GM12878 (cell line): ENCODE data around the gene GOLIM4. TPM values are rescaled to one million over a fixed set of nuclear protein-coding genes. Genes with fewer than 3 reads are reported as not detected.

Experiments used
- ATAC-seq: fragments of 200-7000 bp; cut with Tn5 transposase; 3 replicates; pipeline ENCODE4 v1.9.1; 2020; ENCODE audit warnings: mild to moderate bottlenecking, moderate library complexity
- BruUV-seq: library from RNA; stranded (reverse); fragments of 400-500 nt; replicated peaks from 2 replicates; lab custom pipeline; 2021; lab: Mats Ljungman, UMichigan
- CTCF ChIA-PET: fragments of 300-600 bp; sonication (Branson Sonifier 250); formaldehyde crosslinking; extraction: SDS; loops from one replicate; lab custom pipeline; 2021; ENCODE audit warnings: inconsistent platforms; lab: Yijun Ruan, JAX
- POLR2A ChIA-PET: fragments of 350-600 bp; formaldehyde crosslinking; extraction: SDS; loops from one replicate; lab custom pipeline; 2021; ENCODE audit warnings: inconsistent platforms; lab: Charles Lee
- RAD21 ChIA-PET: fragments of 300-600 bp; sonication (Branson Sonifier 250); formaldehyde crosslinking; loops from one replicate; lab custom pipeline; 2023; ENCODE audit warnings: antibody characterized with exemption; ENCODE audit not compliant: unreplicated experiment; lab: Charles Lee
- SMC1A ChIA-PET: fragments of 300-600 bp; sonication (Branson Sonifier 250); formaldehyde crosslinking; loops from one replicate; lab custom pipeline; 2023; ENCODE audit not compliant: unreplicated experiment, uncharacterized antibody; lab: Charles Lee
- DNase-seq: peaks from one replicate; pipeline ENCODE4 v3.0.0-alpha.2; 2011; ENCODE audit warnings: low read depth, low spot score
- FAIRE-seq: peaks from 3 replicates; lab custom pipeline; 2011; peaks lifted over from hg19 to GRCh38; lab: Jason Lieb, UNC
- H2AFZ ChIP-seq: 2 replicates; pipeline ENCODE4 v1.6.0; 2011; ENCODE audit warnings: low read depth, low read length, control low read depth; ENCODE audit not compliant: control insufficient read depth
- H3K27ac ChIP-seq: 2 replicates; pipeline ENCODE4 v1.5.1; 2011; ENCODE audit warnings: control low read depth; ENCODE audit not compliant: control insufficient read depth, insufficient read depth
- H3K27me3 ChIP-seq, 2 experiments: replicated peaks in 1 of 2; 2 replicates each; pipeline versions ENCODE4 v1.6.0 to v1.6.1; 2011; ENCODE audit warnings: low read length in 1 of 2; ENCODE audit not compliant: control insufficient read depth in 2 of 2, insufficient read depth in 2 of 2
- H3K36me3 ChIP-seq, 2 experiments: 2 replicates each; pipeline ENCODE4 v1.5.1; 2011; ENCODE audit warnings: low read length in 1 of 2; ENCODE audit not compliant: control insufficient read depth in 2 of 2, insufficient read depth in 2 of 2
- H3K4me1 ChIP-seq: 2 replicates; pipeline ENCODE4 v1.6.1; 2011; ENCODE audit warnings: mild to moderate bottlenecking, low read length, moderate library complexity, mixed read lengths; ENCODE audit not compliant: control insufficient read depth, insufficient read depth
- H3K4me2 ChIP-seq: 2 replicates; pipeline ENCODE4 v1.6.0; 2011; ENCODE audit warnings: control low read depth; ENCODE audit not compliant: control insufficient read depth, insufficient read depth
- H3K4me3 ChIP-seq: fragments of 200-600 bp; sonication (generic); 2 replicates; pipeline ENCODE4 v1.5.1; 2016
- H3K79me2 ChIP-seq: 2 replicates; pipeline ENCODE4 v1.6.0; 2011; ENCODE audit warnings: low read length; ENCODE audit not compliant: control insufficient read depth, insufficient read depth
- H3K9ac ChIP-seq: 2 replicates; pipeline ENCODE4 v1.8.0; 2011; ENCODE audit warnings: low read length, control low read depth, mixed read lengths; ENCODE audit not compliant: control insufficient read depth, insufficient read depth
- H3K9me3 ChIP-seq: replicated peaks from 3 replicates; pipeline ENCODE4 v1.5.1; 2011; ENCODE audit warnings: mild to moderate bottlenecking, low read length; ENCODE audit not compliant: control insufficient read depth, insufficient read depth
- H4K20me1 ChIP-seq: 2 replicates; pipeline ENCODE4 v1.6.0; 2011; ENCODE audit not compliant: control insufficient read depth, insufficient read depth
- ASH2L ChIP-seq: fragments of 300-600, 200-600 bp; sonication (generic); IDR thresholded peaks from 2 replicates; pipeline ENCODE4 v1.6.1; 2017; ENCODE audit warnings: low read depth, mild to moderate bottlenecking, borderline replicate concordance
- FOS ChIP-seq: IDR thresholded peaks from 3 replicates; pipeline ENCODE4 v1.6.1; 2011; ENCODE audit warnings: borderline replicate concordance; ENCODE audit not compliant: insufficient read length; ENCODE audit errors: extremely low read depth
- GABPA ChIP-seq: IDR thresholded peaks from 2 replicates; pipeline ENCODE4 v1.6.1; 2014; ENCODE audit warnings: antibody characterized with exemption, low read depth, mild to moderate bottlenecking, inconsistent platforms
- KAT2A ChIP-seq: conservative IDR thresholded peaks from 2 replicates; pipeline ENCODE4 v1.6.1; 2011; ENCODE audit warnings: low read depth, low read length; ENCODE audit not compliant: control insufficient read depth
- MTA3 ChIP-seq: IDR thresholded peaks from 2 replicates; pipeline ENCODE4 v1.6.1; 2012; ENCODE audit warnings: low read length, inconsistent platforms, borderline replicate concordance
- MYB ChIP-seq: fragments of 150-350 bp; IDR thresholded peaks from 2 replicates; pipeline ENCODE4 v1.6.1; 2014; ENCODE audit warnings: mild to moderate bottlenecking, low read depth, low read length, borderline replicate concordance
- NFIC ChIP-seq: IDR thresholded peaks from 2 replicates; pipeline ENCODE4 v1.6.1; 2012; ENCODE audit warnings: low read depth, mild to moderate bottlenecking, inconsistent platforms, low read length, moderate library complexity
- NR2C2 ChIP-seq: IDR thresholded peaks from 2 replicates; pipeline ENCODE4 v1.6.1; 2011; ENCODE audit warnings: borderline replicate concordance, low read depth; ENCODE audit not compliant: control insufficient read depth, insufficient read length
- NR2F1 ChIP-seq: fragments of 450-650 bp; conservative IDR thresholded peaks from 2 replicates; pipeline ENCODE4 v1.6.1; 2017; ENCODE audit warnings: mild to moderate bottlenecking
- PML ChIP-seq: IDR thresholded peaks from 2 replicates; pipeline ENCODE4 v1.6.1; 2012; ENCODE audit warnings: low read length, inconsistent platforms
- RCOR1 ChIP-seq: conservative IDR thresholded peaks from 2 replicates; pipeline ENCODE4 v1.6.1; 2012; ENCODE audit warnings: low read depth, low read length, improper control_type of control experiment
- SIN3A ChIP-seq: IDR thresholded peaks from 2 replicates; pipeline ENCODE4 v1.6.1; 2012; ENCODE audit warnings: low read depth, low read length, improper control_type of control experiment
- SREBF2 ChIP-seq: IDR thresholded peaks from 2 replicates; pipeline ENCODE4 v1.6.1; 2012; ENCODE audit warnings: mild to moderate bottlenecking, low read length
- SUPT20H ChIP-seq: IDR thresholded peaks from 2 replicates; pipeline ENCODE4 v1.6.1; 2011; ENCODE audit warnings: low read depth, mild to moderate bottlenecking, low read length, moderate library complexity, borderline replicate concordance; ENCODE audit not compliant: control insufficient read depth
- TCF12 ChIP-seq: IDR thresholded peaks from 2 replicates; pipeline ENCODE4 v1.6.1; 2011; ENCODE audit warnings: low read depth, mild to moderate bottlenecking, low read length
- YY1 ChIP-seq: IDR thresholded peaks from 2 replicates; pipeline ENCODE4 v1.6.1; 2011; ENCODE audit warnings: low read depth, mild to moderate bottlenecking, low read length
- WGBS: methylation state at CpG from one replicate; pipeline ENCODE4 v1.1.6; 2016; ENCODE audit warnings: low lambda C conversion rate; ENCODE audit not compliant: insufficient replicate concordance, insufficient coverage; ENCODE audit errors: missing lambda C conversion rate; 5-methylcytosine and 5-hydroxymethylcytosine counted together
- in situ Hi-C: fragments of 300-500 bp; cut with MboI; formaldehyde crosslinking; loops from 9 replicates; pipeline ENCODE4 v1.14.3; 2018; ENCODE audit warnings: mixed read lengths
- intact Hi-C: fragments of 100-400 bp; cut with micrococcal nuclease; formaldehyde crosslinking; loops from one replicate; pipeline ENCODE4 v1.14.2; 2022; ENCODE audit not compliant: unreplicated experiment
- polyA plus RNA-seq, 11 experiments: library from polyadenylated mRNA; depleted of rRNA in 4 of 11; unstranded in 6 of 11; stranded (reverse) in 5 of 11; fragments of >200 nt; fragmentation: Nextera tagmentation in 4 of 11; fragmentation: Illumina TruSeq in 1 of 11; extraction: Ambion mirVana in 4 of 11; extraction: Trizol in 1 of 11; gene quantifications; 1 replicate in 1 of 11; 2 replicates in 10 of 11; pipeline versions ENCODE4 v1.2.1 to v1.2.3, GENCODE V29; 2011 to 2016; ENCODE audit warnings: inconsistent platforms in 2 of 11, missing spikeins in 2 of 11, low read depth in 1 of 11
- total RNA-seq, 4 experiments: library from RNA; depleted of rRNA in 3 of 4; stranded (reverse); fragments of >200 nt in 3 of 4; fragmentation: Illumina TruSeq in 1 of 4; extraction: Trizol in 1 of 4; gene quantifications; 2 replicates each; pipeline versions ENCODE4 v1.2.1 to v1.2.3, GENCODE V29; 2013 to 2021
- TF ChIP-seq, protein P1 (sequence below): IDR thresholded peaks from 2 replicates; pipeline ENCODE4 v1.6.1; 2011; ENCODE audit warnings: mild to moderate bottlenecking, low read depth, low read length, moderate library complexity; ENCODE audit not compliant: insufficient replicate concordance

The GOLIM4 gene
- total and polyA plus RNA-seq, 10 of the 15 experiments (the other 5 are each of a cell fraction or from before 2014, with no cell fraction given): 11.1 to 32.4 (median 19.3) TPM

GRCh38 chr3:168077091-168077490 lies 18.6 kb downstream of the GOLIM4 start:
- H3K27me3 ChIP-seq: no peaks in the 10 kb centered on the region
- ChIA-PET RAD21 (no interaction called here), CTCF (no interaction called here), POLR2A (no interaction called here), SMC1A (interaction anchor here (1.2 kb wide), 1 partner anchor 13 kb away, joined by 4 read pairs; no protein-coding TSS in a partner anchor)
- intact Hi-C loops (no loop called here), in situ Hi-C loops (no loop called here)
- no peak overlapping the region for H3K9ac ChIP-seq
- 0 out of 4 replicates have a peak, but pooled peaks cover 0 to 2% of the 10 kb centered on the region in 2 experiments for H3K36me3 ChIP-seq
- 88% methylated on average over 2 of the region's 2 CpGs for WGBS
- DNase-seq: no peak
- no peak for FAIRE-seq
- H3K9me3 ChIP-seq: no peaks in the 10 kb centered on the region; the same call in 2 of the 3 replicates
- no peak overlapping the region for H2AFZ ChIP-seq
- peak; percentile 10 for TF ChIP-seq NR2C2
- no peak for TF ChIP-seq ASH2L
- no peak overlapping the region for H3K4me3 ChIP-seq
- H3K4me2 ChIP-seq: no peak overlapping the region
- H3K4me1 ChIP-seq: no peaks in the 10 kb centered on the region
- H3K27ac ChIP-seq: no peak overlapping the region
- ATAC-seq: no peak
- no peaks in the 10 kb centered on the region for H4K20me1 ChIP-seq
- H3K79me2 ChIP-seq: peaks cover 12% of the 10 kb centered on the region
- no TSS peak for BruUV-seq

DNA sequence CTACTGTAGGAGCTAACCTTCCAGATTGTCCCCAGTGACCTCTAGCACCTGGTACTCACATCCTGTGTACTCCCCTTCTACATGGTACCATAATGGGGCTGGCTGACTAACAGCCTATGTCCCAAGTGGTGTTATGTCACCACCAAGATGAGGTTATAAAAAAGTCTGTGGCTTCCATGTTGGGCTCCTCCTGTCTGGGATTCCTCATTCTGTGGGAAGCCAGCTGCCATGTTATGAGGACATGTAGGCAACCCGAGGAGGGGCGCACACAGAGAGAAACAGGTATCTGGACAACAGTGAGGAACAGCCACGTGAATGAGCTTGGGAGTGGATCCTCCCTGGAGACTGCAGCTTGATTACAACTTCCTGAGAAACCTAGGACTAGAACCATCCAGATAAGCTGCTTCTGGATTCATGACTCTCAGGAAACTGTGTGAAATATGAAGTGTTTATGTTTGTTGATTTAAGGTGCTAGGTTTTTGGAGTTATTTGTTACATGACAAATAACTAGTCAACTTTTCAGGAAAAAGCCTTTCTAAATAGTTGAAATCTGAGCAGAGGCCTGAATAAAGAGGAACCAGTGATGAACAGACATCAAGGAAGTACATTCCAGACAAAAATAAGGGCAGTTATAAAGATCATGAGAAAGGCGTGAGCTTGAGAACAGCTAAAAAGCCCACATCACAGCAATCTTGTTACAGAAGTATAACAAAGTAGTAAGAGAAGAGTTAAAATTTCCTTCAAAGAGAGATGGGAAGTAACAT lies 21.7 kb downstream of the GOLIM4 start:
- no peaks in the 10 kb centered on the region for H3K4me1 ChIP-seq
- no peaks in the 10 kb centered on the region for H3K27me3 ChIP-seq
- in situ Hi-C loops: no loop called here
- ChIA-PET RAD21 (interaction anchor here (1.9 kb wide), 1 partner anchor 21 kb away, joined by 4 read pairs; no protein-coding TSS in a partner anchor), SMC1A (interaction anchor here (0.9 to 3.0 kb wide), 4 partner anchors 9 to 27 kb away, joined by 3 to 22 read pairs (median 9); no protein-coding TSS in a partner anchor), POLR2A (interaction anchor here (0.6 to 0.8 kb wide), 2 partner anchors 9 to 1698 kb away, joined by 3 to 4 read pairs; no protein-coding TSS in a partner anchor), CTCF (interaction anchor here (0.8 to 1.5 kb wide), 5 partner anchors 10 to 22 kb away, joined by 3 to 5 read pairs (median 3); no protein-coding TSS in a partner anchor)
- H2AFZ ChIP-seq: no peak overlapping the region
- no peak overlapping the region for H3K4me2 ChIP-seq
- FAIRE-seq (no peak), ATAC-seq (peak; percentile 56), DNase-seq (no peak)
- no peaks in the 10 kb centered on the region; the same call in 2 of the 3 replicates for H3K9me3 ChIP-seq
- intact Hi-C loops: no loop called here
- no peak overlapping the region for H3K4me3 ChIP-seq
- H3K36me3 ChIP-seq: 0 out of 4 replicates have a peak, but pooled peaks cover 0 to 2% of the 10 kb centered on the region in 2 experiments
- H4K20me1 ChIP-seq: no peaks in the 10 kb centered on the region
- peaks cover 4% of the 10 kb centered on the region for H3K79me2 ChIP-seq
- 84% methylated on average over 4 of the region's 4 CpGs for WGBS
- BruUV-seq: no TSS peak
- no peak overlapping the region for H3K9ac ChIP-seq
- H3K27ac ChIP-seq: no peak overlapping the region
- TF ChIP-seq YY1 (no peak), NR2F1 (no peak), MTA3 (no peak), SUPT20H (no peak), TCF12 (no peak), RCOR1 (no peak), FOS (no peak), SIN3A (no peak), PML (no peak), KAT2A (no peak), GABPA (no peak), SREBF2 (no peak), MYB (no peak), NFIC (no peak)
- TF ChIP-seq, protein P1, sequence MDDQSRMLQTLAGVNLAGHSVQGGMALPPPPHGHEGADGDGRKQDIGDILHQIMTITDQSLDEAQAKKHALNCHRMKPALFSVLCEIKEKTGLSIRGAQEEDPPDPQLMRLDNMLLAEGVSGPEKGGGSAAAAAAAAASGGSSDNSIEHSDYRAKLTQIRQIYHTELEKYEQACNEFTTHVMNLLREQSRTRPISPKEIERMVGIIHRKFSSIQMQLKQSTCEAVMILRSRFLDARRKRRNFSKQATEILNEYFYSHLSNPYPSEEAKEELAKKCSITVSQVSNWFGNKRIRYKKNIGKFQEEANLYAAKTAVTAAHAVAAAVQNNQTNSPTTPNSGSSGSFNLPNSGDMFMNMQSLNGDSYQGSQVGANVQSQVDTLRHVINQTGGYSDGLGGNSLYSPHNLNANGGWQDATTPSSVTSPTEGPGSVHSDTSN: no peak
